Activated CD8-positive, alpha-beta memory T cell treated with anti-CD3 and anti-CD28 coated beads for 24 hours (primary cell): Measurements from ENCODE around the gene RPS6KL1.

Source experiments
- DNase-seq: peaks from one replicate; pipeline ENCODE4 v3.0.0-alpha.2; 2020

The RPS6KL1 gene, protein sequence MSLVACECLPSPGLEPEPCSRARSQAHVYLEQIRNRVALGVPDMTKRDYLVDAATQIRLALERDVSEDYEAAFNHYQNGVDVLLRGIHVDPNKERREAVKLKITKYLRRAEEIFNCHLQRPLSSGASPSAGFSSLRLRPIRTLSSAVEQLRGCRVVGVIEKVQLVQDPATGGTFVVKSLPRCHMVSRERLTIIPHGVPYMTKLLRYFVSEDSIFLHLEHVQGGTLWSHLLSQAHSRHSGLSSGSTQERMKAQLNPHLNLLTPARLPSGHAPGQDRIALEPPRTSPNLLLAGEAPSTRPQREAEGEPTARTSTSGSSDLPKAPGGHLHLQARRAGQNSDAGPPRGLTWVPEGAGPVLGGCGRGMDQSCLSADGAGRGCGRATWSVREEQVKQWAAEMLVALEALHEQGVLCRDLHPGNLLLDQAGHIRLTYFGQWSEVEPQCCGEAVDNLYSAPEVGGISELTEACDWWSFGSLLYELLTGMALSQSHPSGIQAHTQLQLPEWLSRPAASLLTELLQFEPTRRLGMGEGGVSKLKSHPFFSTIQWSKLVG

DNA sequence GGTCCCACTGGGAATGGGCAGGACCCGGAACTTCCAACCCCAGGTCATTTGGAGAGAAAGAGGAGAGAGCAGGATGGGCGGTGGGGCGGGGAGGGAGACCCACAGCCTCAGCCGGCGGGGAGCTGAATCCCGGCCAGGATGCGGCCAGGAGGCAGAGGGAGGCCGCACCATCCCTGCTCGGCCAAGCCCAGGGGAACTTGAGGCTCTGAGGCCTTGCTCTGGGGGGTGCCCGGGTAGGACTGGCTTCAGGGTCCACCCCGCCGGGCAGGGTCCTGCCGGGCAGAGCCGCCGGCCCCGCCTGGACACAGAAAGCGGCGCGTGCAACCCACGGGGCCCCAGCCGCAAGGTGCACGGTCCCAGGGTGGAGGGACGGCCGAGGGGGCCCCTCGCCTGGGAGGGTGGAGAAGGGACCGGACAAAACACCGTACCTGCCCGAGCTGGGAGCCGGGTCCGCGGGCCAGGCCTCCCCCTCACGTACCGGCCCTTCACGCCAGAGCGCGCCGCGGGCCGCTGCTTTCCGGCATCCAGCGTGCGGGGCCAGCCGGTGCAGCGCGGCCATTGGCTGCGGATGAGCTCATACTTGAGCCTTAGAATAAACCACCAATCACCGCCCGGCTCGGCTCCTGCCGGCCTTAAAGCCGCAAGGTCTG is at the start of gene RPS6KL1:
Gene RPS6KL1 (minus strand): TSS at position 509 of the 650 bp plus-strand sequence. CDS start 1,719 bp downstream, outside the sequence.
- DNase-seq, result peak; percentile 84

DNA sequence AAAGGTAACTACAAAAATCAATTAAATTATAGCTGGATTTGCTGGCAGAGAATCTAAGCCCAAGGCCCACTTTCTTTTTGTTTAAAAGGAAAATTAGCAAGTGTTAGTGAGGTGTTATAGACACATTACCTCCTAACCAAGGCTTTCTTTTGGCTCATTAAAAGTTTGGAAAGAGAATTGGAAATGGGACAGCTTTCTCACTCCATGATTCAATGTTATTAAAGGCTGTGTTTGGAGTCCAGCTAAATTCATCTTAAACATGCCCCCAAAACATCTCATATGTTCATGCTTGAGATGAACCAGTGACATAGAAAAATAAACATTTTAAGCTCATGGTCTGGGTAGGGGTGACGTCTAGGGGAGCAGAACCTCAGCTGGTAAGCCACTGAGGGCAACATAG is 45.8 kb upstream of the RPS6KL1 start:
- DNase-seq, result no peak

DNA sequence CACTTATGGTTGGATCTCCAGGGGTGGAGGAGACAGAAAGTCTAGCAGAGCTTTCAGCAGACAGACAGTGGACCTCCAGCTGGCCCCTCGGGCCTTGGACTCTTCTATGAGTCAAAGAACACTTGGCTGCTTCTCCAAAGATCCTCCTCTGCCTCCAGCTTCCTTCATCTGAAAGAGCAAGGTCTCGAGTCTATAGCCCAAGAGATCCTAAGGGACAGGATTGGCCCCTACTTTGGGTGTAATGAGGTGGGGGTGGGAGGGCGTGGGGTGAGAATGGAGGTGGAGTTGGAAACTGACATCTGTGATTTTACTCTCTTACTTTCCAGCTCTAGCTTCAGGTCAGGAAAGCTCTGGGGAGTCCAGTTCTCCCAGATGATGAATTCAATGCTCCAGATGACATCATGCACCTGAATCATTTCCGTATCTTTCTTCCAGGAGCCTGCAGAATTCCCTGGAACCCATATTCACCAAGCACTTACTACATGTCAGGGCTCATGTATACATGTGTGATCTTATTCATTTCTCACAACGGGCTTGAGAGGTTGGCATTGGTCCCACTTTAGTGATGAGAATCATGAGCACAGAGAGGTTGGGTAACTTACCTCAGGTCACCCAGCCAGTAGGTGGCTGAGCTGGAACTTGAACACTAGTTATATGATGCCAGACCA is 42.6 kb upstream of the RPS6KL1 start:
- DNase-seq, result no peak

DNA sequence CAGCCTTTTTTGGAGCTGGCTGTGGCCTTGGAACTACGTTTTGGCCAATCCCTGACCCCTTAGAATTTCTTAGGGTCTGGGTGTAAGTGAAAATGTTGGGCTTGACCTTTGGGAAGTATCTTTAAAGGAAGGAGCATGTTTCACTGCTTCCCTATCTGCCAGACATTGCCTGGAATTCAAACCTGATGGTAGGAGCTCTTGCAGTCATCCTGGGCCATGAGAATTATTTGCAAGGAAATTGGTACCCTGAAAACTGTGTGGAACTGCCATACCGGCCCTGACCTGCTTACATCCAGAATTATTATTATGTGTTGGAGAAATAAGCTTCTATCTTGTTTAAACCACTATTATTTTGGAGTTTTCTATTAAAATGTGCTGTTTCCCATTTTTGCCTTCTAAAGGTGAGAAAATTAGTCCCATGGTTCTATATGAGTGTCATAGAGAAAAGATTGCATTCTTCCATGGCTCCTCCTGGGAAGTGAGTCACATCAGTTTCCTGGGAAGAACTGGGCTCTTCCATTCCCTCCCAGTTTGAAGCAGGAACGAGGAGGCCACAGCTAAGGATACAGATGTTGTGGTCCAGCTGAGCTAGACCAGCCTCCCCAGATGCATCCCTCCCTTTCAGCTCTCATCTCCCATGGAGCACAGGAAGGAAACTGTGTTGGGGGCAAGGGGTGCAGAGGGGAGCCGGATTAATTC is 41.9 kb upstream of the RPS6KL1 start:
- no peak for DNase-seq

DNA sequence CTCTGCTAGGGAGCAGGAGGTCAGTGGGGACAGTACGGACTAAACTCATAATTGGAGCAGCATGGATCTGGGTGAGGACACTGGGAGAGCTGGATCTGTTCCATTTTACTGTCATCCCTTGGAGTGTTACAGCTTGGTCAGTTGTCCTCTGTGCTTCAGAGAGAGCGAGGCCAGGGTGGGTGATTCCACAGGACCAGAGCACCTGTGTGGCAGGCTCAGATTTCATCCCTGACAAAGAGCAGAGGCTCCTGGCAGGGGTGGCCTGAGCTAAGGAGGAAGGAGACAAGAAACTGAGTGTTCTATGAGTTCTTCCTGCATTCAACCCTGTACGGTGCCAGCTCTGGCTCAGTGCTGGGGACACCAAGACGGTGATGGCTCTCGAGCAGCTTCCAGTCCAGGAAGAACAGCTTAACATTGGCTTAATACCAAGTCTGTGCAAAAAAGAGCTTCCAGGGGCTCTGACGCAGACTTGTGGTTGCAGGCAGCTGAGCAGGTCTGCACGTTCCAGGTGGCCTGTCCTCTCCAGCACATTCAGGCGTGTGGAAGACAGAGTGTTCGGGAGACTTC is 40.7 kb upstream of the RPS6KL1 start:
- DNase-seq, result no peak

DNA sequence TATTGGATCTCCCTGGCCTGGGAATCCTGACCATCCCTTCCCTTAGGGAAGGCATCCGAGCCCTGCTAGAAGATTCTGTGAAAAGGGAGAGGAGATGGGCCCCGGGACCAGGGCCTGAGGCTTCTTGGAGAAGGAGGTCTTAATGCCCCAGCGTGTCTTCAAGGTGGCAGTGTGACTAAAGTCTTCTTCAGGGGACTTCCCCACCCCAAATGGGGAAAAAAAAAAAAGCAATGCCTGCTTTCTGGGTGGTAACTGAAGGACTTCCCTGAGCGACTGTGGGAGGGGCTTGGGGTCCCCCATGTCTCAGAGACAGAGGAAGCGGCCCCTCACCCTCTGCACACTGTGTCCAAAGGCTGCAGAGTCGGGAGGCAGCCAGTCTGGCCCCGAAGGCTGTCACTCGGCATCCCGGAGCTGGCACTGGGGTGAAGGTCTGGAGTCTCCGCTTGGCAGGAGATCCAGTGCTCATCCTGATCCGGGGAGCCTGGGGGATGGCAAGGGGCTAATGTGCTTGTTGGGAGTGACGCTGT is 40.2 kb upstream of the RPS6KL1 start:
- DNase-seq, result no peak

DNA sequence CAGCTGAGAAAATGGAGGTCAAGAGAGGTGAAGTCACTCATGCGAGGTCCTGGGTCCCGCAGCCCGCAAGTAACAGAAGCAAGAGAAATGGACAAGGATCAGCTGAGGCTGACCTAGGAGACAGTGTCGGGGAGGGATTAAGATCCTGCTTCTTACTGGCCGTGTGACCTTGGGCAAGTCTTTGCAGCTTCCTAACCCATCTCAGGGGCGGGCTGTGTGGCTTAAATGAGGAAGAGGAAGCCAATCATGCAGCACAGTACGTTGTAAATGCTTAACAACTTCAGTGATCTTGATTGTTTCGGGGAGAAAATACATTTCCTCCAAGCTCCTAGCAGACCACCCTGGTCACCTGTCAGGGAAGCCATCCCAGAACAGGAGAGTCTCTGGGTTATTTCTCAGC is 39.4 kb upstream of the RPS6KL1 start:
- no peak for DNase-seq

DNA sequence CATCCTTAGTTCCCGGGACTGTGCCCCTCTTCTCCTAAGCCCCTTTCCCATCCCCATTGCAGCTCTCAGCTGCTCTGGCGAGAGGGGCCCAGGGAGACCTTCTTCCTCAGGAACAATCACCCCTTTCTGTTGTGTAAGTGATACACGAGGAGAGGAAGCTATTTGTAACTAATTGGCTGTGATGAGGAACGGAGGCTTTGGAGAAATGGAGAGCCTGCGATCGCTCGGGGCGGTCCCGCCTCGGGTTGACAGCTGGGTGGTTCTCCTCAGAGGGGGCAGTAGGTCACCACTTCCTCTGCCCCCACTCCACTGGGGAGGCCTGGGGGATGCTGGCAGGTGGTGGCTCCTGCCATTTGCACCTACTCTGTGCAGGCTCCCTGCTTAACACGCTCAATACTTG is 39.0 kb upstream of the RPS6KL1 start:
- no peak for DNase-seq

DNA sequence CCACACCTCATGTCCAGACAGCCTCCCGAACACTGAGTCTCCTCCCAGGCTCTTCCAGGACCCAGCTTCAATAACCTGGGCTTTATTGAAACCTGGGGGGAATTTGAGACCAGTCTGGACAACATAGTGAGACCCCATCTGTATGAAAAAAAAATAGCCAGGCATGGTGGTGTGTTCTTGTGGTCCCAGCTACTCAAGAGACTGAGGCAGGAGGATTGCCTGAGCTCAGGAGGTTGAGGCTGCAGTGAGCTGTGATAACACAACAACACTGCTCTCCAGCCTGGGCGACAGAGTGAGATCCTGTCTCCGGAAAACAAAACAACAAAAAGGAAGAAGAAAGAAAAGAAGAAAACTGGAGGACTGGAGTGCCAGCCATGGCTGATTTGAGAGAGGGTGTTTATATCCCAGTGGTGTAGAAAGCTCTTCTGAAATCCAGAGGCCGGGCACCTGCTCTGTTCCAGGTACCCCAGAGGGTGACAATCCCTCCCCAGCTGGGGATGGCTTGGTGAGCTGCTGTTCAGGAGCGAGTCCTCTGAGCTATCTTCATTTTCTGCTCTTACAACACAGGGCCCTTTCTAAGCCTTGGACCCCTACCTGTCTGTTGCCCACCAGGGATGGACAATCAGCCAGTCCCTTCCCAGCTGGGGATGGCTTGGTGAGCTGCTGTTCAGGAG is 38.3 kb upstream of the RPS6KL1 start:
- no peak for DNase-seq

DNA sequence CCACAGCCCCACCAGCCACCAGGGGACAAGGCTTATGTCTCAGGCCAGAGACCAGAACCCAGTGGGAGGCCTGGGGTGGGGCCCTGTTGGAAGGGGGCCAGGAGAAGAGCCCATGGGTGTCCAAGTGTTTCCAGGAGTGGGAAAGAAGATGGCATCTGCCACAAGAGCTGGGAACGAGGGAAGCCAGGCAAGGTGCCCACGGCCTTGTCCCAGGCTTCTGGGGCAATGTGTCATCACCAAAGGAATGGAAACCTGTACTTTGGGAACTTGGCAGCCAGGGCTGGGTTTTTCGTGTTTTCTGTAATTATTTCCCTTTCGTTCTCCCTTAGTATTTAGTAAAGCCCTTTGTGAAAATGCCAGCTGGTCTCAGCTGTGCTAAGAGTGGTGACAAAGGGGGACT is 37.7 kb upstream of the RPS6KL1 start:
- DNase-seq, result no peak

DNA sequence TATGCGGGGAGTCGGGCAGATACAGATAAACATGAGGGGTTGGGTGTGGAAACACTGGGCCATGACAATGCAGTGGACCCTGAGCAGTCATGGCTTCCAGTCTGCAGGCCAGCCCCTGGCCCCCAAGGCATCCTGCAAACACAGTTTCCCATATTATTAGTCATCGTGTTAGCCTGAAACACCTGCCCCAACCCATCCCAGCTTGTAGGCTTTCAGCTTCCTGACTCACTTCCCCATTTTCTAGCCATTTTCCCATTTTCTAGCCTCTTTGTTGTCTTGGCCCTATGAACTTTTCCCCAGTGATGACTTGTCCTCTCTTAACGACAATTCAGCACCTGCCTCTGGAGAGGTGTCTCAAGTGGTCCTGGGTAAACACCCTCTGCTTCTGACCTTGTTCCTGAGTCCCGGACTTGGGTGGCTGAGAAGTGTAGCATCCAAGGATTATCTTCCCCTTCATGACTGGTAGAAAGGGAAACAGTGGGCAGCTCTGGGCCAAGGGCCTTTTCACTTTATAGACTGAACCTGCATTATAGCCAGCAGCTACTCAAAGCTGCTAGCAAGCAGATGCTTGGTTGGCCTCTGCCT is 36.6 kb upstream of the RPS6KL1 start:
- DNase-seq, result no peak

DNA sequence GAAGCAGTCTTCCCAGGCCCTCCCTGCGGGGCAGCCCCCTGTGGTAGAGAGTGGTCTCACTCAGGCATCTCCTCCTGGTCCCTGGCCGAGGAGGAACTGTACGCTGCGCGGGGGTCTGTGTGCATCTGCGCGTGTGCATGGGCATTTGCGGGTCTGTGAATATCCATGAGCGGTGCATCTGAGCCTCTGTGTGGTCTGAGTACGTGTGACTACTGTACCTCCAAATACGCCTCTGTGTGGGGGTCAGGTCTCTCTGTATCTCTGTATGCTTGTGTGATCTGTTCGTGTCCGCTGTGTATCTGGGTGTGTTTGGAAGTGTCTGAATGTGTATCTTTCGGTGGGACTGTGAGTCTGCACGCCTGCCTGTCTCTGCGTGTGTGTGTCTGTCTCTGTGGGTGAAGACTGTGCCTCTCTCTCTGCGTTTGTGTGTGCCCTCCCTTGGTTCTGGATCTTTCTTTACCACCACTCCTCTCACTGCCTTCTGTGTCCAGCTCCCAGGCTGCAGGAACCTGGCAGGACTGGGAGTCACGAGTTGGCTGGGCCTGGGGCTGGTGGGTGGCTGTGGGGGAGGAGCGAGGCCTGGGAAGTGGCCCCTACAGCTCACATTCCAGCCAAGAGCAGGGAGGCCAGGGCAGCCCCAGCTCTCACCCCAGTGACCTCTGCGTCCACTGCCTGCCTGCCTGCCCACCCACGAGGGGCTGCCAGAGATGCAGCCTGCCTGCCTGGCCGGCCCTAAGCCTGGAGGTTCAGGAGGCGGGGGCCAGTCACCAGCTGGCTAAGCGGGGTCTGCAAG is 33.4 kb upstream of the RPS6KL1 start:
- no peak for DNase-seq

DNA sequence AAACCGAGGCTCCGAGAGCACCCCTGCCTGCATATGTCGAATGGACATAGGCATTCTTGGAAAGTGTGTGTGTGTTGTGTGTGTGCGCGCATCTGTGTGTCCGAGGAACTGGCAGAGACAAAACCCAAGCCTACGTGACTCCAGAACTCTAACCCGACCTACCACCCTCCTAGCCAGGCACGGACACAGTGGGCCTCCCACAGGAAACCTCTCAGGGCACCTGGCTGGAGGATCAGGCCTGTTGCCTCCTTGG is 32.9 kb upstream of the RPS6KL1 start:
- DNase-seq, result no peak

DNA sequence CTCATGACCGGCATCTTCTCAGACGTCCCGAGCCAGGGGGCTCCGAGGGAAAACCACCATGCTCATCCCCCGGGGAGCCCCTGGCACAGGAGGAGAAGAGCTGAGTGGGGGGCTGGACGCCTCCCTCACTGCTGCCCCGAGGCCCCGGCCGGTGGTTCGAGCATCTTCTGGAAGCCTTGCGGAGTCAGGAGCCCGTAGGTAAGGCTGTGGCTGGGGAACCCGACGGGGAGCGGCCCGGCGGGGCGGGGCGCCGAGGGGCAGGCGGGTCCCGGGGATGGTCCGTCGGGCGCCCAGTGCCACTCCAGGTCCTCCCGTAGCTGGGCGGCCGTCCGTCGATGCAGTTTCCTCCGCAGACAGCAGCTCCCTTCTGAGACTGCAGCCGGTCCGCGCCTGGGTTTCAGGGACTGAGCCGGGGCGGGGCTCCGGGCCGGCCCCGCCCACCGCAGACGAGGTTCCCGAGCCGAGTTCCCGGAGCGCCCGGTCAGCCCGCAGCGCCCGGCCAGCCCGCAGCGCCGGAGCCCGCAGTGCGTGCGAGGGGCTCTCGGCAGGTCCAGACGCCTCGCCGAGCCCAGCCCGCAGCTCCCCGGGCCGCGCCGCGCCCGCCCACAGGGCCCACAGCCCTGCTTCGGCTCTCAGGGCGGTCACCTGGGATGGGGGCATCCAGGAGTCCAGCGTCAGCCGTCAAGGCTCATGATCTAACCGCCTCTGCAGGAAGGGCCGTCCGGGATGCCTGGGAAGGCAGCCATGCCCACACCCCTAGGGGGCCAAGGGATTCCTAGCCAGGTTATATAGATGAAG is 32.4 kb upstream of the RPS6KL1 start, which contains the start of gene PGF:
Gene PGF (minus strand): TSS at position 369 of the 798 bp plus-strand sequence. CDS start 355 bp downstream, at position 14.
- DNase-seq, result peak; percentile 67

DNA sequence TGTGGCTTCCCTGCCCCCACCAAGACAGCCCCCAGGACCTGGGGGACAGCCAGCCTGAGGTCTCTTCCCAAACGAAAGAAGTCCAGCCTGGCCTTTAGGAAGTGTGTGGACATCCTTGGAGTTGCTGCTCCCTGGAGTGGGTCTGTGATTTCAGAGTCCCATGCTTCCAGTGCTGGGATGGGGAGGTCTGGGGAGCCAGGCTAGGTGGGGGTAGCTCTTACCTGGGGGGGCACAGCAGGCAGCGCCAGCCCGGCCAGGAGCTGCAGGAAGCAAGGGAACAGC is 31.8 kb upstream of the RPS6KL1 start:
- DNase-seq, result no peak

DNA sequence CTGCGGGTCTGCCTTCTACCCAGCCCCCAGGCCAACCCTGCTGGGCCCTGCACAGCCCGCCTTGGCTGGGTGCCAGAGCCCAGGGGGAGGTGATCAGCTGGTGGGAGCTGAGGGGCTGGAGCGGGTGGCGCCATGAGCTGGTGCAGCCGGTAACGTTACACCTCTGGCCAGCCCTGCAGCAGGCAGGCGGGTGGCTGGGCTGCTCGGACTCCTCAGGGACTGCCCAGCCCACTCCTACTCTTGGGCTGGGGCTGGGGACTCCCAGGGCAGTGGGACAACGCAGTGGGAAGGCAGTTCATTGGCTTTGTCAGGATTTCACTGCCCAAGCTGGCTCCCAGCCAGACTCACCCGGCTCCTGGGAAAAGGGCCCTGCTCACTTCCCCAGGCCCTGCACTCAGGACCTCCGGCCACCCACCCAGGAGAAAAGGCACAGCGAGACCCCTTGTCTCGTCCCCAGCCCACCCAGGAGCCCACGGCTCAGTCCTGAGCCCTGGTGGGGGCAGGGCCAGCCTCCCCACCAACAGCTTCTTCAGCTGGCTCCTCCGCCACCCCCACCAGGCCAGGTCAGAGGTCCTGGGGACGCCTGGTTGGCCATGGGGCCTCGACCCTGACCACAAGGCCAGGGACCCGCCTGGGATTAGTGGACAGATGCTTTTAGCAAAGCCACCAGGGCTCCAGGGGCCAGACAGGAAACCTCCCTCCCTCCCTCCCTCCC is 31.3 kb upstream of the RPS6KL1 start:
- DNase-seq, result no peak

DNA sequence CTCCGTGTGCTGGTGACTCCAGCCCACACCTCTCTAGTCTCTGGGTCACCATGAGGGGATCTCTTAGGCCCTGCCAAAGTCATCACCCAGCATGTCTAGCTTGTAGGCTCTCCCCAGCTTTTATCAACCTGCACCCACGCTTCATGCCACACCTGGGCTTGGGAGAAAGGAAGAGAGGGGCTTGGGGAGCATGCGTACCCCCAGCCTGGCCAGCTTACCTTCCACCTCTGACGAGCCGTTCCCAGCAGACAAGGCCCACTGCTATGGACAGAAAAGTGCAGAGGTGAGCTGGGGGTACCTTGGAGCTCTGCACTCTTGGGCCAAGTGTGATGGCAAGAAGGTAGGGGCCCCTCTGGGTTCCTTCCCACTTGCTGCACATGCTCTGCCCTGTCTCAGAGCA is 30.6 kb upstream of the RPS6KL1 start:
- no peak for DNase-seq

DNA sequence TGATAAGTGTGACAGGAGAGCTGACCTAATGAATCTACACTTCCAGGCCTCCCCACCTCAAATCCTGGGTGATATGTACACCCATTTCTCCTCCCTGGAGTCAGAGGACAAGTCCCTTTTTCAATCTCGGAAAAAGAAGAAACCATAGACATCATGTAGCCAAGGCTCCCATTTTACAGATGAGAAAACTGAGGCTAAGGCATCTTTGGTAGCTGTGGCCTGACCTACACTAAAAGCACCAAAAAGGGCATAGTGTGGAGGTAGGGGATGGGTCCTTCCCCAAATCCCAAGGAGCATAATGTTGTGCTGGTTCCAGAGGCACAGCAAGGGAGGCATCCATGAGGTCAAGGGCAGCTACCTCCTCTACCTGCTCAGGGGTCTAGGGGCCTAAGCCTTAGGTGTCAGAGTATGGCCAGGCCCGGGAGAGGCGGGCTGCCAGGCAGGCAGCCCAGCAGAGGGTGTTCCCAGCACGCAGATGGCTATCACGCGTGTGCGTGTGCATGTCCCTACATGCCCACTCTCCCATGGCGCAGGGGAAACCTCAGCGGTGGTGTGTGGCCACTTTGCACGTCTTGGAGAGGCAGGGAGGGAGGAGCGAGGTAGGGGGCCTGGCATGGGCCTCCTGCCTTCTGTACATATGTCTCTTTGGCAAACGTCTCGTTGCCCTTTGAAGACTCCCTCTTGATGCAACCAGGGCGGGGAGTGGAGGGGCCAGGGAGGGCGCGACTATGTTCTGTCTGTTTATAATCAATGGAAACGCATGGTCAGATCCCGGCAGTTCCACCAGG is 29.8 kb upstream of the RPS6KL1 start:
- DNase-seq, result no peak
